DOHH2 (cell line): ENCODE measurements around the gene ASMTL.
"Not testable (repeated sequence)": the region's sequence is repeated elsewhere in the genome, so short reads cannot be mapped to it uniquely, and the experiment has no call there.

ENCODE experiments used
- H3F3A ChIP-seq: fragments of 200-600 bp; sonication (generic), shearing (Covaris generic); 2 replicates; pipeline ENCODE4 v1.6.0; 2016; ENCODE audit warnings: antibody characterized with exemption, mild to moderate bottlenecking; ENCODE audit not compliant: control insufficient read depth, insufficient read depth
- H3K27ac ChIP-seq: fragments of 200-600 bp; sonication (generic); 2 replicates; pipeline ENCODE4 v1.5.1; 2014; ENCODE audit warnings: low read depth, mild to moderate bottlenecking, low read length, moderate library complexity
- H3K27me3 ChIP-seq: fragments of 200-600 bp; sonication (generic); 2 replicates; pipeline ENCODE4 v1.6.1; 2014; ENCODE audit warnings: mild to moderate bottlenecking, low read length, mixed read lengths; ENCODE audit not compliant: control insufficient read depth
- H3K36me3 ChIP-seq: fragments of 200-600 bp; sonication (generic); 2 replicates; pipeline ENCODE4 v1.6.1; 2014; ENCODE audit warnings: mild to moderate bottlenecking, low read length, moderate library complexity, mixed read lengths; ENCODE audit not compliant: control insufficient read depth
- H3K4me1 ChIP-seq: fragments of 200-600 bp; sonication (generic); 2 replicates; pipeline ENCODE4 v1.6.1; 2014; ENCODE audit warnings: mild to moderate bottlenecking, low read length, mixed read lengths; ENCODE audit not compliant: control insufficient read depth
- H3K4me2 ChIP-seq: fragments of 200-600 bp; sonication (generic); 2 replicates; pipeline ENCODE4 v1.6.0; 2014; ENCODE audit warnings: mild to moderate bottlenecking, low read length, moderate library complexity
- H3K4me3 ChIP-seq: fragments of 200-600 bp; sonication (generic); 2 replicates; pipeline ENCODE4 v1.5.1; 2014; ENCODE audit warnings: mild to moderate bottlenecking, low read length, mixed read lengths
- H3K79me2 ChIP-seq: fragments of 200-600 bp; sonication (generic); 2 replicates; pipeline ENCODE4 v1.6.1; 2014; ENCODE audit warnings: mild to moderate bottlenecking, low read length, mixed read lengths; ENCODE audit not compliant: control insufficient read depth
- H3K9me2 ChIP-seq: fragments of 200-600 bp; sonication (generic); replicated peaks from 2 replicates; pipeline ENCODE4 v1.6.1; 2014; ENCODE audit warnings: mild to moderate bottlenecking, low read length, mixed read lengths; ENCODE audit not compliant: control insufficient read depth
- H3K9me3 ChIP-seq: fragments of 200-600 bp; sonication (generic); 2 replicates; pipeline ENCODE4 v1.6.1; 2014; ENCODE audit warnings: antibody characterized with exemption, low read length, mixed read lengths; ENCODE audit not compliant: control insufficient read depth, insufficient read depth
- H4K20me1 ChIP-seq: fragments of 200-600 bp; sonication (generic); 2 replicates; pipeline ENCODE4 v1.6.0; 2014; ENCODE audit warnings: low read depth, mild to moderate bottlenecking, antibody characterized with exemption, low read length, moderate library complexity; ENCODE audit not compliant: control insufficient read depth, insufficient read depth
- CTCF ChIP-seq: fragments of 200-600 bp; sonication (generic); IDR thresholded peaks from one replicate; pipeline ENCODE4 v1.5.1; 2014; ENCODE audit warnings: antibody characterized with exemption, mild to moderate bottlenecking, low read depth, low read length; ENCODE audit not compliant: poor library complexity, severe bottlenecking
- EZH2phosphoT487 ChIP-seq: fragments of 200-600 bp; sonication (generic); IDR thresholded peaks from 2 replicates; pipeline ENCODE4 v1.6.1; 2017; ENCODE audit warnings: borderline replicate concordance, mild to moderate bottlenecking, antibody characterized with exemption, low read length, moderate library complexity, mixed read lengths

The ASMTL gene

GRCh38 chrX:1450361-1451161 is 2.1 kb downstream of the ASMTL start:
- H3K9me3 ChIP-seq: peaks cover 21% of the 10 kb centered on the region; the same call in 1 of the 2 replicates
- H4K20me1 ChIP-seq: no peaks in the 10 kb centered on the region
- no peaks in the 10 kb centered on the region for H3K9me2 ChIP-seq
- H3K4me1 ChIP-seq: peaks cover 45% of the 10 kb centered on the region
- no peak overlapping the region for H3K27ac ChIP-seq
- TF ChIP-seq CTCF (no peak), EZH2phosphoT487 (no peak)
- peak overlapping the region; percentile 75 for H3K4me2 ChIP-seq
- H3K36me3 ChIP-seq: peaks cover 34% of the 10 kb centered on the region
- peak overlapping the region; percentile 94; the same call in 1 of the 2 replicates for H3K4me3 ChIP-seq
- H3K27me3 ChIP-seq: no peaks in the 10 kb centered on the region
- peaks cover 2% of the 10 kb centered on the region; the same call in 1 of the 2 replicates for H3F3A ChIP-seq
- peaks cover 67% of the 10 kb centered on the region for H3K79me2 ChIP-seq

GRCh38 chrX:1449823-1450149 is 2.9 kb downstream of the ASMTL start:
- no peaks in the 10 kb centered on the region for H4K20me1 ChIP-seq
- H3K27me3 ChIP-seq: no peaks in the 10 kb centered on the region
- H3K4me2 ChIP-seq: no peak overlapping the region
- peaks cover 75% of the 10 kb centered on the region for H3K79me2 ChIP-seq
- peaks cover 34% of the 10 kb centered on the region for H3K36me3 ChIP-seq
- no peak for TF ChIP-seq CTCF
- no peak for TF ChIP-seq EZH2phosphoT487
- H3K9me3 ChIP-seq: peaks cover 21% of the 10 kb centered on the region; the same call in 1 of the 2 replicates
- H3F3A ChIP-seq: 0 out of 2 replicates have a peak, but pooled peaks cover 2% of the 10 kb centered on the region
- H3K9me2 ChIP-seq: no peaks in the 10 kb centered on the region
- H3K4me3 ChIP-seq: no peak overlapping the region
- H3K27ac ChIP-seq: no peak overlapping the region
- H3K4me1 ChIP-seq: peaks cover 38% of the 10 kb centered on the region

- Histone ChIP-seq H3K79me2 (peaks cover 80% of the 10 kb centered on the region), H3K4me2 (no peak overlapping the region), H3K27me3 (no peaks in the 10 kb centered on the region), H3K4me3 (no peak overlapping the region), H3K27ac (no peak overlapping the region), H3F3A (no peaks in the 10 kb centered on the region), H3K36me3 (peaks cover 37% of the 10 kb centered on the region), H3K4me1 (peaks cover 32% of the 10 kb centered on the region), H3K9me2 (no peaks in the 10 kb centered on the region), H3K9me3 (peaks cover 21% of the 10 kb centered on the region; the same call in 1 of the 2 replicates), H4K20me1 (no peaks in the 10 kb centered on the region)
- TF ChIP-seq EZH2phosphoT487: no peak
- no peak for TF ChIP-seq CTCF
Measured at GRCh38 chrX:1449036-1449822, 3.5 kb downstream of the ASMTL start.

GRCh38 chrX:1448573-1449001 is 4.1 kb downstream of the ASMTL start:
- peaks cover 37% of the 10 kb centered on the region for H3K36me3 ChIP-seq
- not testable (repeated sequence) for H3F3A ChIP-seq, H3K27ac ChIP-seq, H4K20me1 ChIP-seq, H3K9me2 ChIP-seq, H3K4me2 ChIP-seq, H3K4me3 ChIP-seq, H3K27me3 ChIP-seq
- H3K79me2 ChIP-seq: peaks cover 86% of the 10 kb centered on the region
- peaks cover 21% of the 10 kb centered on the region; the same call in 1 of the 2 replicates for H3K9me3 ChIP-seq
- H3K4me1 ChIP-seq: peaks cover 32% of the 10 kb centered on the region

- H3K4me3 ChIP-seq, H3K27ac ChIP-seq, H3K9me2 ChIP-seq, H3K4me2 ChIP-seq, H4K20me1 ChIP-seq, H3F3A ChIP-seq, H3K27me3 ChIP-seq: not testable (repeated sequence)
- peaks cover 90% of the 10 kb centered on the region for H3K79me2 ChIP-seq
- H3K36me3 ChIP-seq: peaks cover 37% of the 10 kb centered on the region
- peaks cover 32% of the 10 kb centered on the region for H3K4me1 ChIP-seq
- H3K9me3 ChIP-seq: peaks cover 21% of the 10 kb centered on the region; the same call in 1 of the 2 replicates
Measured at GRCh38 chrX:1447969-1448572, 4.6 kb downstream of the ASMTL start.
